NB4 (cell line): ENCODE data around the gene TAF4.

Experiments used
- CTCF ChIP-seq: IDR thresholded peaks from one replicate; pipeline ENCODE4 v1.5.1; 2012; ENCODE audit warnings: low read depth, low read length
- MYC ChIP-seq: IDR thresholded peaks from 2 replicates; pipeline ENCODE4 v1.6.1; 2011; ENCODE audit warnings: low read depth, low read length
- POLR2A ChIP-seq: IDR thresholded peaks from 2 replicates; pipeline ENCODE4 v1.6.1; 2011; ENCODE audit warnings: mild to moderate bottlenecking; ENCODE audit not compliant: insufficient read length; ENCODE audit errors: extremely low read depth

- no peak for TF ChIP-seq CTCF
- no peak for TF ChIP-seq POLR2A
- TF ChIP-seq MYC = no peak
Measured at GRCh38 chr20:61982951-61983315, 82.7 kb downstream of the TAF4 start.
